NCI-H82 (cell line): Measurements from ENCODE around the gene USP7.

ENCODE experiments used
- DNase-seq: peaks from one replicate; lab custom pipeline; 2025; lab: John Stamatoyannopoulos, UW

The USP7 gene

GRCh38 chr16:8861563-8862308 is 102.0 kb downstream of the USP7 start:
- no peak for DNase-seq

- DNase-seq: no peak
Measured at GRCh38 chr16:8859913-8860881, 103.5 kb downstream of the USP7 start.

GRCh38 chr16:8858994-8859912 is 104.5 kb downstream of the USP7 start:
- DNase-seq: no peak

GRCh38 chr16:8855972-8856371 is 107.7 kb downstream of the USP7 start:
- no peak for DNase-seq

- DNase-seq: no peak
Measured at GRCh38 chr16:8855051-8855786, 108.5 kb downstream of the USP7 start.

GRCh38 chr16:8854298-8854948 is 109.3 kb downstream of the USP7 start:
- no peak for DNase-seq

- no peak for DNase-seq
Measured at GRCh38 chr16:8853611-8854010, 110.1 kb downstream of the USP7 start.

- no peak for DNase-seq
Measured at GRCh38 chr16:8853150-8853549, 110.6 kb downstream of the USP7 start.

GRCh38 chr16:8852534-8852933 is 111.2 kb downstream of the USP7 start:
- DNase-seq: no peak

GRCh38 chr16:8851761-8852403 is 111.8 kb downstream of the USP7 start:
- no peak for DNase-seq

- peak; percentile 28 for DNase-seq
Measured at GRCh38 chr16:8850279-8850885, 113.3 kb downstream of the USP7 start.

- no peak for DNase-seq
Measured at GRCh38 chr16:8849411-8850011, 114.2 kb downstream of the USP7 start.

- no peak for DNase-seq
Measured at GRCh38 chr16:8848939-8849391, 114.7 kb downstream of the USP7 start.

GRCh38 chr16:8848231-8848938 is 115.3 kb downstream of the USP7 start:
- DNase-seq: no peak

- DNase-seq: no peak
Measured at GRCh38 chr16:8847623-8848022, 116.1 kb downstream of the USP7 start.

GRCh38 chr16:8847145-8847544 is 116.6 kb downstream of the USP7 start:
- no peak for DNase-seq

GRCh38 chr16:8846401-8846932 is 117.2 kb downstream of the USP7 start:
- no peak for DNase-seq

- DNase-seq: no peak
Measured at GRCh38 chr16:8845699-8846298, 117.9 kb downstream of the USP7 start.
